ENCODE results near the gene DPM1. TPM values are rescaled to one million over a fixed set of nuclear protein-coding genes. Genes with fewer than 3 reads are reported as not detected.

Gene DPM1
- polyA plus RNA-seq, 1 of the 3 experiments (the other 2 are of a cell fraction) = 72.1 TPM

- TF ChIP-seq REST (IDR thresholded peaks at IDR 0.05; ENCODE audit: low read depth, low read length) (no peak), PBX3 (IDR thresholded peaks at IDR 0.05) (peak; percentile 92), MEF2A (IDR thresholded peaks at IDR 0.05; ENCODE audit: borderline replicate concordance, low read depth) (no peak), NRF1 (IDR thresholded peaks at IDR 0.05; ENCODE audit: low read depth, low read length) (no peak)
Observed at GRCh38 chr20:50913690-50914375, 44.5 kb downstream of the DPM1 start (continued).

- Histone ChIP-seq H3K27ac (ENCODE audit: low read depth in 2 of 2, low read length in 1 of 2) (peak overlapping the region; percentile 73 to 85), H2AFZ (ENCODE audit: low read depth) (no peak overlapping the region), H3K36me3 (replicated peaks in 1 of 2; ENCODE audit: control insufficient read depth in 1 of 2, insufficient read depth in 2 of 2, low read length in 1 of 2) (peaks cover 10 to 20% of the 10 kb centered on the region in 2 experiments), H3K4me2 (peak overlapping the region; percentile 65), H4K20me1 (ENCODE audit: insufficient read depth) (peaks cover 100% of the 10 kb centered on the region), H3K4me3 (ENCODE audit: low read depth in 2 of 2, low read length in 1 of 2) (no peak overlapping the region), H3K79me2 (ENCODE audit: insufficient read depth) (peaks cover 97% of the 10 kb centered on the region), H3K9me3 (no peaks in the 10 kb centered on the region), H3K9ac (no peak overlapping the region), H3K9me2 (no peaks in the 10 kb centered on the region), H3F3A (replicated peaks; ENCODE audit: insufficient read depth) (peaks cover 69% of the 10 kb centered on the region), H3K27me3 (ENCODE audit: insufficient read depth) (no peaks in the 10 kb centered on the region), H3K4me1 (ENCODE audit: control insufficient read depth in 1 of 2, insufficient read depth in 2 of 2, low read depth in 1 of 2, low read length in 1 of 2) (peaks cover 51 to 60% of the 10 kb centered on the region in 2 experiments)
- DNase-seq = no peak
- TF ChIP-seq USF2 (IDR thresholded peaks at IDR 0.05; ENCODE audit: borderline replicate concordance, low read depth, low read length) = no peak
- ChIA-PET POLR2A (interaction anchor here (1.0 kb wide), 1 partner anchor 19 kb away, joined by 3 read pairs; the partner anchor contains the start of gene ADNP), CTCF (interaction anchor here (0.6 to 11.5 kb wide), 7 partner anchors 11 to 458 kb away, joined by 3 to 137 read pairs (median 4); partner anchors contain the start of genes ADNP and BCAS4)
- 26% methylated on average over 1 of the region's 1 CpG for WGBS (ENCODE audit: low lambda C conversion rate)
Observed at GRCh38 chr20:50911716-50912115, 46.6 kb downstream of the DPM1 start.

GRCh38 chr20:50911030-50911429 is 47.3 kb downstream of the DPM1 start:
- no peak overlapping the region for H3K9ac ChIP-seq
- H4K20me1 ChIP-seq (ENCODE audit: insufficient read depth) = peaks cover 100% of the 10 kb centered on the region
- WGBS (ENCODE audit: low lambda C conversion rate) = 26% methylated on average over 3 of the region's 3 CpGs
- peaks cover 97% of the 10 kb centered on the region for H3K79me2 ChIP-seq (ENCODE audit: insufficient read depth)
- H3K4me2 ChIP-seq = peak overlapping the region; percentile 65
- peaks cover 63% of the 10 kb centered on the region for H3F3A ChIP-seq (replicated peaks; ENCODE audit: insufficient read depth)
- H3K27ac ChIP-seq (ENCODE audit: low read depth in 2 of 2, low read length in 1 of 2) = peak overlapping the region; percentile 73 to 85
- CTCF ChIA-PET = interaction anchor here (0.7 to 11.5 kb wide), 7 partner anchors 8 to 458 kb away, joined by 3 to 137 read pairs (median 5); partner anchors contain the start of genes ADNP and BCAS4
- POLR2A ChIA-PET = no interaction called here
- no peaks in the 10 kb centered on the region for H3K9me2 ChIP-seq
- H3K4me1 ChIP-seq (ENCODE audit: control insufficient read depth in 1 of 2, insufficient read depth in 2 of 2, low read depth in 1 of 2, low read length in 1 of 2) = peaks cover 44 to 53% of the 10 kb centered on the region in 2 experiments
- no peaks in the 10 kb centered on the region for H3K27me3 ChIP-seq (ENCODE audit: insufficient read depth)
- no peaks in the 10 kb centered on the region for H3K9me3 ChIP-seq
- peaks cover 10 to 20% of the 10 kb centered on the region in 2 experiments for H3K36me3 ChIP-seq (replicated peaks in 1 of 2; ENCODE audit: control insufficient read depth in 1 of 2, insufficient read depth in 2 of 2, low read length in 1 of 2)
- H2AFZ ChIP-seq (ENCODE audit: low read depth) = no peak overlapping the region
- no peak overlapping the region; a peak in 1 of 4 replicates for H3K4me3 ChIP-seq (ENCODE audit: low read depth in 2 of 2, low read length in 1 of 2)
- DNase-seq = peak; percentile 35
- TF ChIP-seq FOXM1 (IDR thresholded peaks at IDR 0.05; ENCODE audit: low read depth) (no peak), TEAD4 (IDR thresholded peaks at IDR 0.05; ENCODE audit: borderline replicate concordance, insufficient read depth) (0 out of 2 replicates have a peak, but pooled peaks have one; percentile 15), GABPA (IDR thresholded peaks at IDR 0.05; ENCODE audit: low read depth) (no peak), ELF1 (IDR thresholded peaks at IDR 0.05) (no peak), JUND (IDR thresholded peaks at IDR 0.05) (peak; percentile 21; the same call in 1 of the 2 replicates), NRF1 (IDR thresholded peaks at IDR 0.05; ENCODE audit: low read depth, low read length) (no peak), RFX5 (IDR thresholded peaks at IDR 0.05; ENCODE audit: low read length) (no peak), TCF12 (IDR thresholded peaks at IDR 0.05) (peak; percentile 94), EZH2phosphoT487 (IDR thresholded peaks at IDR 0.05; ENCODE audit: borderline replicate concordance, low read depth) (no peak), FOXJ3 (CRISPR knock-in tag; IDR thresholded peaks at IDR 0.05) (no peak), POLR2AphosphoS5 (IDR thresholded peaks at IDR 0.05; ENCODE audit: low read depth, low read length) (peak; percentile 41; the same call in 1 of the 2 replicates), ZBTB33 (IDR thresholded peaks at IDR 0.05; ENCODE audit: borderline replicate concordance, low read depth) (no peak), MAX (IDR thresholded peaks at IDR 0.05; ENCODE audit: low read depth) (peak; percentile 52; the same call in 1 of the 2 replicates)

Data from SK-N-SH (cell line).